GM18873 (cell line): Measurements from ENCODE around the gene LNPEP.

ENCODE experiments used
- ATAC-seq: cut with Tn5 transposase; IDR thresholded peaks from one replicate; pipeline ENCODE4 v1.9.1; 2021; ENCODE audit warnings: mild to moderate bottlenecking, moderate library complexity, moderate number of reproducible peaks; ENCODE audit not compliant: unreplicated experiment, low FRiP score

Gene LNPEP

DNA sequence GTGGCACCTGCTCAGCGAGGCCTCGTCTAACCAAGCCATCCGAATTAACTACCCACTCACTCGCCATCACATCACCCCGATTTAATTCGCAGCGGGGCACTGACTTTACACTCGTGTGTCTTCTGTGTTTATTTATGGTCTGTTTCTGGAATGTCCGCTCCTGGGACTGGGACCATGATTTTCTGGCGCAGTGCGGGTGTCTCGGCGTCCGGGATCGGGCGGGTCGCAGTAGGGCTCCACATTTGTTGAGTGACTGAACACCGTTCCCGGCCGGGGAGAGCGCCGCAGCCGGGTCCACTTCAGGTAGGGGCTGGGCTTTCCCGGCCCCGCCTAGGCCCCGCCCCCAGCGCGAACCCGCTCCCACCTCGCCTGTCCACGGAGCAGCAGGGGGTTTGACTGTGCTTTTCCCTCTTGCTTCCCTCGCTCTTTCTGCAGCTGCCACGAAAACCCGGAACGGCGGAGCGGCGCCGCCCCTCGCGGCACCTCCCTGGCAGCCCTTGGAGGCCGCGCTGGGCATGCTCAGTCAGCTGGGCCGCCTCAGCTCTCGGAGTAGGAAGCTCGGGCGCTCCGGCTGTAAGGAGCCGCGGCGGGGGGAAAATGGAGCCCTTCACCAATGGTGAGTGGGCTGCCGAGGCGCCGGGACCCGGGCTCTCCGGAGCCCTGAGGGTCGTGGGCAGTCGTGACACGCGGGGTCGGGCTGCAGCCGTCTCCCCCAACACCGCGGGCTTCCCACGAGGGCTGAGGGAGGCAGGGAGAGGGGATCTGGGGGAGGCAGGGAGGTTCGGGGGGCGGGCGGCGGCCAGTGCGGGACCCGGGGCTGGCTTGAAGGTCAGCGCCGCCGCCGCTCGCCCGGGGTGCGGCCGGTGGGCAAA is at the start of gene LNPEP:
Gene LNPEP, plus strand, starts transcription at position 522 of the 872 bp plus-strand sequence. Its CDS starts 76 bp downstream, at position 598.
- peak; percentile 35 for ATAC-seq

DNA sequence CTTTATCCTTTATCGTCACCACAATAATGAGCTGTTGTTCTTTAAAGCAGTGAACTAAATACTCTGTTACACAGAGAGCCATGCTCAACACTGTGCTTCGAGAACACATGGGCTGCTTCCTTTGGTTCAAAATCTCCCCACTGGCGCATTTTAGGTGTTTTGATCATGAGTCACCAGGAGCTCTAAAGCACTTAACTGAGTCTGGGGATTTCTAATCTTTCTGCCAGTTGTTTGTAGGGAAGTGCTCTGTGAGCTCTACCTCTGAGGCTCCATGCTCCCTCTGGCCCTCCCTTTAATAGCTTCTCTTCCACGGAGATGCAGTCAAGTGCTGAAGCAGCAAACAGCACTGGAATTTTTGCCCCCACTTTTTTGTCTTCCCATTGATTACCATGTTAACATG is 42.5 kb upstream of the LNPEP start:
- ATAC-seq: no peak

GRCh38 chr5:96896276-96896675 is 39.6 kb upstream of the LNPEP start:
- peak; percentile 45 for ATAC-seq

DNA sequence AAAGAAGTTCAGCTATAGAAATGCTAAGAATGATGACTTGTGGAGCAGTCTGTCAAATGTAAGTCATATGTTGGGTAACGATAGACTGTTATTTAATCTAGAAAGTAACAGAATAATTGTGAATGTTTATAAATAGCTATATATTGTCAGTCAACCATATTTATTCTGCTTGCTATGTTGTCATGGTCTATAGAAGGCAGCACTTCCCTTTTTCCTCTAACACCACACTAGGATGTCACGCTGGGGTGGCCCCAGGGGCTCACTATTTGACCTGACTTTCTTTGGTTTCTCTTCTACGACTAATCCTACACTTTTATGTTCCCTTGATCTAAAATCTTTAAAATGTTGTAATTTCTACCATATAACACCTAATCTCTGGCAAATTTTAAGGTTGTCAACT is 39.1 kb upstream of the LNPEP start:
- ATAC-seq: peak; percentile 87

- ATAC-seq: no peak
These were observed 34.5 kb upstream of the LNPEP start for GRCh38 chr5:96901384-96901783.

DNA sequence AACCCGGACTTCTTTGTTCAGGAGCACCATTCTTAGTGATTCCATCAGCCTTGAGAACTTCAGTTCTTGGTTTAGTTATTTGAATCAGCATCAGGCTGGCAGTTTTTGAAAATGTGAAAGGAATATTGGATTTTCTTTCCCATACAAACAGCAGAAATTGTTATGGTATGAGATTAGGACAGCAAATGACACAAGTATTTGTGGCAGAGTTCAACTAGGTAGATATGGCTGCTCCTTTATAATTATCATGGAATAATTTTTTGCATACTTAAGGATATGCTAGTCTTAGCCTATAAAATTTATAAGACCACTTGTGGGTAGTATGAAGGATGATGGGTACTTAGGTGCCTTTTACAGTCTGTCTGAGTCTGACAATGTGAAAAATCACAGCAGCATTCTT is 34.0 kb upstream of the LNPEP start:
- ATAC-seq: no peak

GRCh38 chr5:96902876-96903275 is 33.0 kb upstream of the LNPEP start:
- ATAC-seq: no peak

DNA sequence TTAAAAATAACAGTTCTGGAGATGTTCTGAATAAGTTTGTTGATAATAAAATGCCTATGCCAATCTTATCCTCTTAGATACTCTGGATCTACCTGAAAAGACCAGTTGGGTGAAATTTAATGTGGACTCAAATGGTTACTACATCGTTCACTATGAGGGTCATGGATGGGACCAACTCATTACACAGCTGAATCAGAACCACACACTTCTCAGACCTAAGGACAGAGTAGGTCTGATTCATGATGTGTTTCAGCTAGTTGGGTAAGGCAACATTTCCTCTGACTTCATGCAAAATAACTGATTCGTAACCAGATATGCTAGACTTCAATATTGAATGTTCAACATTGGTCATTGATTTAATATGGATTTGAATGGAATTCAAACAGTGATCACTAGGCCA is 32.6 kb upstream of the LNPEP start:
- no peak for ATAC-seq

- ATAC-seq: no peak
These were observed 31.6 kb upstream of the LNPEP start for GRCh38 chr5:96904054-96904931.

GRCh38 chr5:96905864-96906263 is 30.0 kb upstream of the LNPEP start:
- ATAC-seq: no peak

GRCh38 chr5:96909003-96909402 is 26.9 kb upstream of the LNPEP start:
- ATAC-seq: no peak

- ATAC-seq: no peak
These were observed 26.4 kb upstream of the LNPEP start for GRCh38 chr5:96909435-96909834.

- ATAC-seq: no peak
These were observed 24.7 kb upstream of the LNPEP start for GRCh38 chr5:96911139-96911538.

- no peak for ATAC-seq
These were observed 22.6 kb upstream of the LNPEP start for GRCh38 chr5:96913233-96913632.

DNA sequence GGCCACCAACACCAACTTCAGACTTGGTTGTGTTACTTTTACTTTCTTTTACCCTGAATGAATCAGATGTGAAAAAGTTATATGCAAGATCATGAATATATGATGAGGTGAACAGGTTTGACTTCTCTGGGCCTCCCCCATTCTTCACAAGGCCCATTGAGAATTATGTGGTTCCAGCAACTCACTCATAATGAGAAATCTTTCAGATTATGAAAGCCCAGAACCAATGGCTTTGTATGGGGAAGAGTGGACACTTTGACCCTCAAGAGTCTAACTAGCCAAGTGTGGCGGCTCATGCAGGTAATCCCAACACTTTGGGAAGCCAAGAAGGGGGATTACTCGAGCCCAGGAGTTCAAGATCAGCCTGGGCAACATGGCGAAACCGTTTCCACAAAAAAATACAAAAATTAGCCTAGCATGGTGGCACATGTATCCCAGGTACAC is 16.1 kb upstream of the LNPEP start:
- ATAC-seq: peak; percentile 47

GRCh38 chr5:96920744-96921355 is 15.0 kb upstream of the LNPEP start:
- no peak for ATAC-seq

DNA sequence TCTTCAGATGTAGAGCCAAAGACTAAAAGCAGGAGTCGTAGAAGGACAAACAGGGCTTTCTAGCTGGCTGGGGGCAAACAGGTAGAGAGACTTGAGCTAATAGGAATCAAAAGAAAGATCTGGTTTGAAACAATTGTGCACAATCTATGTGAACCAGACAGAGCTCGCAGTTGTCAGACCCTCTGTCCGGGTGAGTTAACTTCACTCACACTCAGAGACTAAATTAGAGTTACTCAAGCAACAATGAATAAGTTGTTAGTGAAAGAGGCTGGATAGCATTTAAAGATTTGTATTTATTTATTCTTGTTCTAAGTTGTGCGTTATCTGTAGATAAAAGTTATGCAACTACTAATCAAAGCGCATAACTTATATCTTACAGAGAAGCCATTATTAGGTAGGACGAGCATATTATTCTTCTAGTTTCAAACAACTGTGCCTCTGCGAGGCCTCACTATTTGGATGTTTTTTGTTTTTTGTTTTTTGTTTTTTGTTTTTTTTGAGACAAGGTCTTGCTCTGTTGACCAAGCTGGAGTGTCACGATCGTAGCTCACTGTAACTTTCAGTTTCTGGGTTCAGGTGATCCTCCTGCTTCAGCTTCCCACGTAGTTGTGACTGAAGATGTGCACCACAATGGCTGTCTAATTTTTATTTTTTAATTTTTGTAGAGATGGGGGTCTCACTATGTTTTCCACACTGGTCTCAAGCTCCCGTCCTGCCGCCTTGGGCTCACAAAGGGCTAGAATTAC is 13.2 kb upstream of the LNPEP start:
- peak; percentile 33 for ATAC-seq

DNA sequence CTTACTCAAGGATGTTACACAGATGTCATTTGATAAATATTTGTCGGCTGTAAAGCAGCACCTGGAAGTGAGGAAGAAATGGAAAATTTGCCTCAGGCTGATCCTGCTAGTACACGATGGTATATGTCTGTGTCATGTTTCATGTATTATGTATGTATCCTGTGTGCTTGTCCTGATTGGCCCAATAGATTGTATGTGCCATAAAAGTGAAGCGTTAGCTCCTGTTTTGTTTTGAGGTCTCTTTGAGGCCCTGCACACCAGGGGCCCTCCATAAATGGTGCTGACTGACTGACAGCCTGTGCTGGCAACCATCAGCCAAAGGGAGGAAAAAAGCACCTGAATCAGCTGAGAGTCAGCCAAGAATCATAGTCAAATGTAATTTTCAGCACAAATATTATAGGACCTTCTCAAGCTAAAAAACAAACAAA is 11.8 kb upstream of the LNPEP start:
- no peak for ATAC-seq

GRCh38 chr5:96926276-96926675 is 9.6 kb upstream of the LNPEP start:
- no peak for ATAC-seq

DNA sequence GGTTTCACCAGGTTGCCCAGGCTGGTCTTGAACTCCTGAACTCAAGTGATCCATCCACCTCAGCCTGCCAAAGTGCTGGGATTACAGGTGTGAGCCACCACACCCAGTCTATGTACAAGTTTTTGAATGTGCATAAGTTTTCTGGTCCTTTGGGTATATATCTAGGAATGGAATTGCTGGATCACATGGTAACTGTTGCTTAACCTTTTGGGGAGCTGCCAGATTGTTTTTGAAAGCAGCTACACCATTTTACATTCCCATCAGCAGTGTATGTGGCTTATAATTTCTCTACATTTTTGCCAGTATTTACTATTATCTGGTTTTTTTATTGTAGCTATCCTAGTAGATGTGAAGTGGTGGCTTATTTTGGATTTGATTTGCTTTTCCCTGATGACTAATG is 8.9 kb upstream of the LNPEP start:
- no peak for ATAC-seq
